ENCODE measurements around the gene DLG2. TPM values are rescaled to one million over a fixed set of nuclear protein-coding genes. Genes with fewer than 3 reads are reported as not detected.

The DLG2 gene
- total and polyA plus RNA-seq, 2 of the 8 experiments (the other 6 are each of a cell fraction or from before 2014, with no cell fraction given): 1.7 to 14.3 TPM

DNA sequence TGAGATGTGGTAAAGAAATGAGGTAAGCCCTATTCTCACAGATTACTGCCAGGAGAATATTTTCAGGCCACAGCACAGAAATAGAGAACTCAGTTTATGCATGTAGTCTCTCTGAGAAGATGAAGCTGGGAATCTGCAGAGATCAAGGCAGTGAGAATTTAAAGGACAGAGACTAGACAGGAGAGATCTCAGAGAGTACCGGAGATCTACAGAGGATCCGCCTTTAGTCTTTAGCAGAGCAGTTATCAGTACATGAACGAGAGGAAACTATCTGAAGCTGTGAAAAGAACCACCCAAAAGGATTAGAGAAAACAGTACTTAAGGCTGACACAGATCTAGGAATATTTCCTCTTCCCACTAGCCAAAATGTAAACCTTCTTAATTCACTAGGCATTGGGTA lies 101.5 kb downstream of the DLG2 start:
- no peak overlapping the region for H2BK12ac ChIP-seq (ENCODE audit: low read depth, low read length)
- no peaks in the 10 kb centered on the region; the same call in 1 of the 2 replicates for H3K23me2 ChIP-seq (ENCODE audit: low read depth, low read length)
- H3K4me1 ChIP-seq (replicated peaks in 1 of 4; ENCODE audit: control insufficient read depth in 3 of 4, insufficient read depth in 4 of 4, low read length in 3 of 4): peaks cover 0 to 8% (median 5%) of the 10 kb centered on the region in 4 experiments; a peak in 4 of 7 replicates
- H3K36me3 ChIP-seq (ENCODE audit: control insufficient read depth in 2 of 4, insufficient read depth in 4 of 4, low read length in 3 of 4): peaks cover 0 to 21% (median 0%) of the 10 kb centered on the region in 4 experiments; a peak in 3 of 8 replicates
- H3K9ac ChIP-seq (replicated peaks in 1 of 4; ENCODE audit: extremely low read depth in 1 of 4, low read depth in 3 of 4, low read length in 3 of 4): no peak overlapping the region
- no peaks in the 10 kb centered on the region for H4K20me1 ChIP-seq (replicated peaks in 1 of 2; ENCODE audit: control insufficient read depth in 1 of 2, insufficient read depth in 2 of 2, low read length in 2 of 2)
- peak overlapping the region; percentile 49 for H2BK120ac ChIP-seq (replicated peaks; ENCODE audit: low read depth, low read length)
- peak overlapping the region; percentile 17; the same call in 1 of the 2 replicates for H3K27ac ChIP-seq (ENCODE audit: low read depth, low read length)
- WGBS, 2 experiments (ENCODE audit: extremely low coverage in 1 of 2, insufficient coverage in 1 of 2, insufficient read length in 1 of 2, insufficient replicate concordance in 2 of 2, low coverage in 1 of 2, low lambda C conversion rate in 2 of 2, missing lambda C conversion rate in 1 of 2): 69% methylated on average over 3 of the region's 3 CpGs; no CpG with 5 or more reads in 1 of the 2 experiments
- H2AK5ac ChIP-seq (ENCODE audit: low read depth, low read length): no peak overlapping the region
- H2BK5ac ChIP-seq (ENCODE audit: low read depth, low read length): no peak overlapping the region
- H3K18ac ChIP-seq (ENCODE audit: extremely low read depth, low read length): no peak overlapping the region; the same call in 1 of the 2 replicates
- H2AFZ ChIP-seq (ENCODE audit: low read length): no peak overlapping the region
- H3K56ac ChIP-seq (replicated peaks; ENCODE audit: insufficient read length, low read depth, low read length): no peak overlapping the region
- peak overlapping the region; percentile 19 for H4K5ac ChIP-seq (ENCODE audit: insufficient read length, low read depth, low read length)
- no peak overlapping the region for H3K4ac ChIP-seq (replicated peaks; ENCODE audit: insufficient read length, low read depth, low read length)
- no peaks in the 10 kb centered on the region for H3K79me1 ChIP-seq (ENCODE audit: low read depth, low read length)
- DNase-seq (ENCODE audit: low read depth in 1 of 2, low spot score in 2 of 2) (no peak), FAIRE-seq (no peak)
- H3K9me3 ChIP-seq (ENCODE audit: insufficient read depth in 2 of 2, low read depth in 1 of 2, low read length in 1 of 2): peaks cover 25 to 26% of the 10 kb centered on the region in 2 experiments
- H4K91ac ChIP-seq (replicated peaks; ENCODE audit: insufficient read length, low read length): peak overlapping the region; percentile 61
- H2BK15ac ChIP-seq (ENCODE audit: low read length): no peak overlapping the region
- no peaks in the 10 kb centered on the region for H3K79me2 ChIP-seq (ENCODE audit: control insufficient read depth in 1 of 2, insufficient read depth in 2 of 2, low read length in 2 of 2)
- H3K4me3 ChIP-seq (ENCODE audit: extremely low read depth in 1 of 4, insufficient read depth in 2 of 4, low read depth in 3 of 4, low read length in 4 of 4): peak overlapping the region in 1 of 4 experiments; percentile 40; a peak in 1 of 8 replicates
- H4K8ac ChIP-seq (ENCODE audit: extremely low read depth, insufficient read depth, low read length): no peak overlapping the region
- H3K14ac ChIP-seq (ENCODE audit: insufficient read length): no peak overlapping the region
- ChIA-PET CTCF (ENCODE audit: partially characterized antibody) (no interaction called here), POLR2A (ENCODE audit: partially characterized antibody) (no interaction called here)
- no peak overlapping the region for H3K23ac ChIP-seq (ENCODE audit: insufficient read length)
- no peaks in the 10 kb centered on the region for H3K27me3 ChIP-seq (replicated peaks in 1 of 4; ENCODE audit: control insufficient read depth in 3 of 4, extremely low read depth in 1 of 4, insufficient read depth in 3 of 4, low read length in 3 of 4)
- peak overlapping the region; percentile 24; the same call in 1 of the 2 replicates for H2BK20ac ChIP-seq (ENCODE audit: low read length)
- H3K4me2 ChIP-seq (ENCODE audit: insufficient read depth in 1 of 2, low read depth in 2 of 2, low read length in 2 of 2): no peak overlapping the region
- TF ChIP-seq JUN (IDR thresholded peaks at IDR 0.05; ENCODE audit: low read depth, low read length): no peak
- TF ChIP-seq FOSL1 (IDR thresholded peaks at IDR 0.05; ENCODE audit: insufficient read depth, low read depth, low read length): no peak
- no peak for TF ChIP-seq RBBP5 (IDR thresholded peaks at IDR 0.05; ENCODE audit: borderline replicate concordance, low read depth, low read length)
- no peak for TF ChIP-seq RXRA (IDR thresholded peaks at IDR 0.05; ENCODE audit: insufficient read depth, low read depth, low read length)
- TF ChIP-seq POLR2A (IDR thresholded peaks at IDR 0.05; ENCODE audit: control extremely low read depth in 1 of 2, low read depth in 2 of 2, low read length in 2 of 2): no peak
- no peak for TF ChIP-seq EZH2 (IDR thresholded peaks at IDR 0.05; ENCODE audit: low read depth, low read length, severe bottlenecking)
- TF ChIP-seq, protein P1, sequence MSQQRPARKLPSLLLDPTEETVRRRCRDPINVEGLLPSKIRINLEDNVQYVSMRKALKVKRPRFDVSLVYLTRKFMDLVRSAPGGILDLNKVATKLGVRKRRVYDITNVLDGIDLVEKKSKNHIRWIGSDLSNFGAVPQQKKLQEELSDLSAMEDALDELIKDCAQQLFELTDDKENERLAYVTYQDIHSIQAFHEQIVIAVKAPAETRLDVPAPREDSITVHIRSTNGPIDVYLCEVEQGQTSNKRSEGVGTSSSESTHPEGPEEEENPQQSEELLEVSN (IDR thresholded peaks at IDR 0.05): no peak
- no peak for TF ChIP-seq CHD1 (IDR thresholded peaks at IDR 0.05; ENCODE audit: low read depth, low read length)
- TF ChIP-seq GTF2F1 (IDR thresholded peaks at IDR 0.05; ENCODE audit: borderline replicate concordance, low read depth, low read length): no peak
- TF ChIP-seq SP2 (IDR thresholded peaks at IDR 0.05; ENCODE audit: low read length): no peak
- no peak for TF ChIP-seq YY1 (IDR thresholded peaks at IDR 0.05; ENCODE audit: low read depth, low read length)
- TF ChIP-seq BACH1 (IDR thresholded peaks at IDR 0.05; ENCODE audit: low read length): no peak
- no peak for TF ChIP-seq GABPA (IDR thresholded peaks at IDR 0.05; ENCODE audit: borderline replicate concordance, insufficient read depth, low read length)
- no peak for TF ChIP-seq ATF3 (IDR thresholded peaks at IDR 0.05; ENCODE audit: insufficient read depth, low read depth, low read length)
